Fibroblast of pulmonary artery (primary cell): ENCODE data around the gene BAZ2B.

ENCODE experiments used
- DNase-seq: peaks from one replicate; pipeline ENCODE4 v3.0.0-alpha.2; 2010; ENCODE audit warnings: low read depth
- H3K4me3 ChIP-seq: replicated peaks from 2 replicates; pipeline ENCODE4 v1.5.1; 2011; ENCODE audit warnings: low read depth, mild to moderate bottlenecking, control low read depth, low read length, moderate library complexity
- TF ChIP-seq, protein P1 (sequence below): IDR thresholded peaks from 2 replicates; pipeline ENCODE4 v1.5.1; 2011; ENCODE audit warnings: mild to moderate bottlenecking, control low read depth, low read length, inconsistent platforms; ENCODE audit errors: missing control alignments

The BAZ2B gene

DNA sequence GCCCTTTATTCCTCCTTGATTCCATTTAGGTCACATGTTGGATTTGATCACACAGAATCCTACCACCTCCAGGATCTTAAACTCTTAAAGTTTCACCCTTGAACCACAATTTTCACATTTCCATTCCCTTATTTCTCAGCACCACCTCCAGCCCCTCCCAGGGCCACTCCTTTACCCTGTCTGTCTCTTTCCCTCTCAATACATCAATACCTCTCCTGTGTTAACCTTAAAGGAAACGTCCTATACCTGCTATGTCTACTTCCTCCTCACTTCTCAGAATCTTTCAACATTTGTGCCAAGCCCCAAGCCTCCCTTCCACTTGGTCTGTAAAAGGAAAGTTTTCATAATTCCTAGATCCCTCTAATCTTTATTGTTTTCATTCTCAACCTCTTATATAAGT lies 158.8 kb downstream of the BAZ2B start:
- no peak overlapping the region for H3K4me3 ChIP-seq
- TF ChIP-seq, protein P1, sequence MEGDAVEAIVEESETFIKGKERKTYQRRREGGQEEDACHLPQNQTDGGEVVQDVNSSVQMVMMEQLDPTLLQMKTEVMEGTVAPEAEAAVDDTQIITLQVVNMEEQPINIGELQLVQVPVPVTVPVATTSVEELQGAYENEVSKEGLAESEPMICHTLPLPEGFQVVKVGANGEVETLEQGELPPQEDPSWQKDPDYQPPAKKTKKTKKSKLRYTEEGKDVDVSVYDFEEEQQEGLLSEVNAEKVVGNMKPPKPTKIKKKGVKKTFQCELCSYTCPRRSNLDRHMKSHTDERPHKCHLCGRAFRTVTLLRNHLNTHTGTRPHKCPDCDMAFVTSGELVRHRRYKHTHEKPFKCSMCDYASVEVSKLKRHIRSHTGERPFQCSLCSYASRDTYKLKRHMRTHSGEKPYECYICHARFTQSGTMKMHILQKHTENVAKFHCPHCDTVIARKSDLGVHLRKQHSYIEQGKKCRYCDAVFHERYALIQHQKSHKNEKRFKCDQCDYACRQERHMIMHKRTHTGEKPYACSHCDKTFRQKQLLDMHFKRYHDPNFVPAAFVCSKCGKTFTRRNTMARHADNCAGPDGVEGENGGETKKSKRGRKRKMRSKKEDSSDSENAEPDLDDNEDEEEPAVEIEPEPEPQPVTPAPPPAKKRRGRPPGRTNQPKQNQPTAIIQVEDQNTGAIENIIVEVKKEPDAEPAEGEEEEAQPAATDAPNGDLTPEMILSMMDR, result no peak
- no peak for DNase-seq

DNA sequence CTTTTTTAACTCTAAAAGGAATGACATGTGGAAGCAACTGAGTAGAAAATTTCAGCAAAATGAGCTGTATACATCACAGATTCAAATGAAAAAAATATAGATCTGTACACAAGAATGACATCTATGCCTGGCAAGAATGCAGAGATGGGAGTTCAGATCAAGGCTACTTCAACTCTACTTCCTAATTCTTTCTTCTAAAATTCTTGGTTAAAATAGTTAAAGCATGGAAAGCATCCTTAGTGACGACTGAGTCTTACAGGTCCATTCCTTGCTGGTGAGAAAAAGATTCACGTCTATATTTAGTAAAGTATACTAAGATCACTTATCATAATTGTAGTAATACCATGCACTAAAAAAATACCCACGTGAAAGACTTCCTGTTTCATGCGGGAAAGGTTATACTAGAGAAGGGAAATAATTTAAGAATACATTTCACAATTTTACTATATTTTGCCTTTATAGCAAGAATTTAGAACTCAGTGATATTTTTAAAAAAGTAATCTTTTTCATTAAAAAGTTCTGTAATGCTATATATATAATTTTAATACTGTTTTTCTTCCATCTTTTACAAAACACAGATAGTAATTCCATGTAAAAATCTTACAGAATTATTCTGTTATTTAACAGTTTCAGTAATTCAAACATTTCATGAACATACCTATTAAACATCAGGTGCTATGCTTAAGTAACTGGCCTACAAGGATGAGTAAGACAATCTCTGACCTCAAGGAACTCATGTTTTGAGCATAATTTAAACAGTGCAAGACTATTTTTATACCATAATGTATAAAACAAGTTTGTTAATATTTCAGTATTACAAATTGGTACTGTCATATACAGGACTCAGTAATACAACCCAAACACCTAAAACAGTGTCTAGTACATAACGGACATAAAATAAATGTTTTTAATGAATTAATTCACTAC lies 159.6 kb downstream of the BAZ2B start:
- H3K4me3 ChIP-seq, result no peak overlapping the region
- TF ChIP-seq, protein P1, result no peak
- DNase-seq, result peak; percentile 23

DNA sequence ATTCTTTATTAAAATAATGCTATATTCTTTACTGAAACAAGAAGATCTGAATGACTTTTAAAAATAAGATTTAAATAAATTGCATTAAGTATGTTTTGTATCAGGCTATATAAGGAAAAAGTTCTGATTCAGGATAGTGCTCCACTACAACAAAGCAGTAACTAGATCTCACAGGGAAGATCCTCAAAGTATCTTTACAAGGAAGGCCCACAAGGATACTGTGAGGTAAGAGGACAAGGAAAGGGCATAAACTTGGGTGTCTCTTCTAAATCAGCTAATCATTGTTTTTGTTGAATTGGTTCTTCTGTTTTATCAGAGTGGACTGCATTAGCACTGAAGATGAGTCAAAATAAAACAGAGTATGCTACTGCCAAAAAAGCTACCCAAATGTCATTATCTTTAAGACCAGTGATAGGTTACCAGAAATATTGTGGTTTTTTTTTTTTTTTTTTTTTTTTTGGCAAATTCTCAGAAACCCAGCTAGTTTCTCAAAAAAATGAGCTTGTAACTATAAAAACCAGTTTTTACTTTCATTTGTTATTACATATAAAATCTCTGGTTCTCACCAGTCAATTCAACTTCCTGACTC lies 160.9 kb downstream of the BAZ2B start:
- H3K4me3 ChIP-seq, result no peak overlapping the region
- TF ChIP-seq, protein P1, result no peak
- DNase-seq, result no peak

DNA sequence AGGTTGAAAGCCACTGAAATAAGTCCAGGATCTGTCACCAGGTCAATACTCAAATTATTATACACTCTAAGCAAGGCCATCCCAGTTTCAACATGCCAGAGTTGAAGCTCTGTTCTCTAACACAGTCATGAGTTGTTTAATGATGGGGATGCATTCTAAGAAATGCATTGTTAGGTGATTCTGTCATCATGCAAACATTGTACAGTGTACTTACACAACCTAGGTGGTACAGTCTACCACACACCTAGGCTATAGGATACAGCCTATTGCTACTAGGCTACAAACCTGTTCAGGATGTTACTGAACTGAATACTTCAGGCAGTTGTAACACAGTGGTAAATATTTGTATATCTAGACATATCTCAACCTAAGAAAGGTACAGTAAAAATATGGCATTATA lies 162.2 kb downstream of the BAZ2B start:
- TF ChIP-seq, protein P1, result no peak
- peak; percentile 22 for DNase-seq
- H3K4me3 ChIP-seq, result no peak overlapping the region

DNA sequence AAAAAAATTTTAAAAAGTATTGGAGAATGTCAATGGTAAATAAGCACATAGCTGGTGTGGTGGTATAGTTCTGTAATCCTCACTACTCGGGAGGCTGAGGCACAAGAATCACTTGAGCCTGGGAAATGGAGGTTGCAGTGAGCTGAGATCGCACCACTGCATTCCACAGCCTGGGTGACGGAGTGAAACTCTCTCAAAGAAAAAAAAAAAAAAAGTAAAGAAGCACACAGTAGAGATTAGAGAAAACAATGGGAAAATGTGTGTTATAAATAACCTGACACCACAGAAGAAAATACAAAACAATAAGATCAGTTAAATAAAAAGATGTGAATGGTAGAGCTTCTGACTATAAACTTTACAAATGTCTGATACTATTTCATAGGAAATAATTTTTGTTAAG lies 166.2 kb downstream of the BAZ2B start:
- TF ChIP-seq, protein P1, result no peak
- peak; percentile 18 for DNase-seq
- H3K4me3 ChIP-seq, result no peak overlapping the region

DNA sequence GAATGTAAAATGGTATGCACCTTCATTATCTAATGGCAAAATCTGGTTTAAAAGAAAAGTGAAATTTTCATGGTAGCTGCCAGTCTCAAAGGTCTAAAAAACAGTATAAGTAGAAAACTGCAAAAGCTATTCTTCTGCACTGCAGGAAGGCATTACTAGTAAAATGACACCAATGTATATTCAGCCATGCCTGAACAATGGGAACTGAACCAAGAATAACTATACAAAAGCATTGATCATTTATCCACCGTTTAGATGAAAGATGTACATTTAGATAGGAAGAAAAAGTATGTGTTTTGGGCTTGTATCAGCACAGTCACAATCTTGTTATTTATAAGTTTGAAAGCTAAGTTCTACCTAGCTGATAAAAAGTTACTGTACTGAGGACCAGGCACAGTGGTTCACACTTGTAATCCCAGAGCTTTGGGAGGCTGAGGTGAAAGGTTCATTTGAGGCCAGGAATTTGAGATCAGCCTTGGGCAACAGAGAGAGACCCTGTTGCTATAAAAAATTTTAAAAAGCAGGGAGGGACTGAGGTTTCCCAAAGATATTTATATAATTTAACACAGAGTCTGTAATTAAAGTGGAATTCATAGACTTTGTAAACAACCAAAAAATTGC lies 166.7 kb downstream of the BAZ2B start:
- H3K4me3 ChIP-seq, result no peak overlapping the region
- TF ChIP-seq, protein P1, result no peak
- no peak for DNase-seq
